ENCODE data around the gene SGTA. TPM values are rescaled to one million over a fixed set of nuclear protein-coding genes. Genes with fewer than 3 reads are reported as not detected.

SGTA gene
- total and polyA plus RNA-seq, 2 of the 13 experiments (the other 11 are each of a cell fraction or from before 2014, with no cell fraction given), result 43.9 to 47.4 TPM

DNA sequence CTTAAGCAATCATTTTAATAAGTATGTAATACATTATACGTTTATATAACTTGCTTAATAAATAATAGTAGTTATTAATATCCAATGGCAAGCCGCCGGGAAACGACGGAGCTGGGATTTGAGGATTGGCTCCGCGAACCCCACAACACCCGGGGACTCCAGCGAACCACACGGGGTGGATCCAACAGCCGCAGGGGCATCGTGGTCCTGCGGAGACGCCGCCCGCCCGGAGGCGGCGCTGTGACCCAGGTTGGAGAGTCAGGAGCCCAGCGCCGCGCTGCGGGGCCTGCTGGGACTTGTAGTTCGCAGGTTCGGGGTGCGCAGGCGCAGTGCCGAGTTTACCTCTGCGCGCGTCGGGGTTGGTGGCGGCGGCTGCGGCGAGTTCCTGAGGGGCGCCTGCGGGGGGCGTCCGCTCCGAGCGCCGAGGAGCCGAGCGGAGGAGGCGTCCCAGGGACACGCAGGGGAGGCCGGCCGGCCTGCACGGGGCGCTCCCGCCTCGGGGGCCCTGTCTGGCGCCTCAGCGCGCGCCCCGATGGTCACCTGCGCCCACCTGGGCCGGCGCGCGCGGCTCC lies 36.6 kb upstream of the SGTA start, which contains the start of gene ZNF554 (continued):
- TF ChIP-seq, protein P1, sequence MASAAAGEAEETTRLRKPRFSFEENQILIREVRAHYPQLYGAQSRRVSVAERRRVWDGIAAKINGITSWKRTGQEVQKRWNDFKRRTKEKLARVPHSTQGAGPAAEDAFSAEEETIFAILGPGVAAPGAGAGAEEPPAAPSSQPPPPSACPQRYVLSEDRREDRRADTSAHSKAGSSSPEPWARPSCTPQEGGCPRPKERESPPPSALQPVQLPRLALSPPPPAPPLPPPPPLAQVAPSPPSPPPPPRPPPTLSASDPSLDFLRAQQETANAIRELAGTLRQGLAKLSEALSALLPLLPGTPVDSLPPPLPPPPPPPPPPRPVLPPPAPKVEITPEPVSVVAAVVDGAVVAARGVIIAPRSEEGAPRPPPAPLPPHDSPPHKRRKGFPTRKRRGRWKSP (CRISPR knock-in tag; IDR thresholded peaks at IDR 0.05), result no peak; the same call in 1 of the 2 replicates
- TF ChIP-seq ARNT2 (CRISPR knock-in tag; IDR thresholded peaks at IDR 0.05; ENCODE audit: low read depth) (peak; percentile 92), ZNF572 (CRISPR knock-in tag; IDR thresholded peaks at IDR 0.05) (no peak), SUZ12 (IDR thresholded peaks at IDR 0.05; ENCODE audit: low read depth, low read length) (peak; percentile 91), HNRNPLL (IDR thresholded peaks at IDR 0.05; ENCODE audit: low read depth, low read length, poor library complexity, severe bottlenecking) (peak; percentile 70), ZNF563 (CRISPR knock-in tag; IDR thresholded peaks at IDR 0.05) (no peak; the same call in 1 of the 2 replicates), DPF2 (CRISPR knock-in tag; IDR thresholded peaks at IDR 0.05; ENCODE audit: borderline replicate concordance, low read depth) (no peak), SKI (IDR thresholded peaks at IDR 0.05; ENCODE audit: partially characterized antibody) (peak; percentile 73), HMG20B (CRISPR knock-in tag; conservative IDR thresholded peaks at IDR 0.05) (no peak), FOXJ3 (CRISPR knock-in tag; IDR thresholded peaks at IDR 0.05; ENCODE audit: borderline replicate concordance) (no peak), ZNF432 (CRISPR knock-in tag; IDR thresholded peaks at IDR 0.05; ENCODE audit: borderline replicate concordance) (no peak), ZSCAN9 (CRISPR knock-in tag; IDR thresholded peaks at IDR 0.05; ENCODE audit: borderline replicate concordance) (peak; percentile 80; the same call in 1 of the 2 replicates), ZFP36L1 (CRISPR knock-in tag; IDR thresholded peaks at IDR 0.05) (no peak; the same call in 1 of the 2 replicates), GPBP1L1 (CRISPR knock-in tag; IDR thresholded peaks at IDR 0.05) (no peak), MLLT10 (CRISPR knock-in tag; IDR thresholded peaks at IDR 0.05) (no peak), POLR2AphosphoS2 (IDR thresholded peaks at IDR 0.05; ENCODE audit: low read depth, low read length) (no peak), ZNF574 (CRISPR knock-in tag; IDR thresholded peaks at IDR 0.05) (peak; percentile 100), PHB2 (IDR thresholded peaks at IDR 0.05; ENCODE audit: partially characterized antibody) (no peak), SOX6 (IDR thresholded peaks at IDR 0.05) (no peak), SOX6 (CRISPR knock-in tag; IDR thresholded peaks at IDR 0.05) (peak; percentile 80)
- TF ChIP-seq, protein P2, sequence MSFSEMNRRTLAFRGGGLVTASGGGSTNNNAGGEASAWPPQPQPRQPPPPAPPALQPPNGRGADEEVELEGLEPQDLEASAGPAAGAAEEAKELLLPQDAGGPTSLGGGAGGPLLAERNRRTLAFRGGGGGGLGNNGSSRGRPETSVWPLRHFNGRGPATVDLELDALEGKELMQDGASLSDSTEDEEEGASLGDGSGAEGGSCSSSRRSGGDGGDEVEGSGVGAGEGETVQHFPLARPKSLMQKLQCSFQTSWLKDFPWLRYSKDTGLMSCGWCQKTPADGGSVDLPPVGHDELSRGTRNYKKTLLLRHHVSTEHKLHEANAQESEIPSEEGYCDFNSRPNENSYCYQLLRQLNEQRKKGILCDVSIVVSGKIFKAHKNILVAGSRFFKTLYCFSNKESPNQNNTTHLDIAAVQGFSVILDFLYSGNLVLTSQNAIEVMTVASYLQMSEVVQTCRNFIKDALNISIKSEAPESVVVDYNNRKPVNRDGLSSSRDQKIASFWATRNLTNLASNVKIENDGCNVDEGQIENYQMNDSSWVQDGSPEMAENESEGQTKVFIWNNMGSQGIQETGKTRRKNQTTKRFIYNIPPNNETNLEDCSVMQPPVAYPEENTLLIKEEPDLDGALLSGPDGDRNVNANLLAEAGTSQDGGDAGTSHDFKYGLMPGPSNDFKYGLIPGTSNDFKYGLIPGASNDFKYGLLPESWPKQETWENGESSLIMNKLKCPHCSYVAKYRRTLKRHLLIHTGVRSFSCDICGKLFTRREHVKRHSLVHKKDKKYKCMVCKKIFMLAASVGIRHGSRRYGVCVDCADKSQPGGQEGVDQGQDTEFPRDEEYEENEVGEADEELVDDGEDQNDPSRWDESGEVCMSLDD (CRISPR knock-in tag; IDR thresholded peaks at IDR 0.05; ENCODE audit: borderline replicate concordance), result peak; percentile 79; the same call in 1 of the 2 replicates
- TF ChIP-seq, protein P3, sequence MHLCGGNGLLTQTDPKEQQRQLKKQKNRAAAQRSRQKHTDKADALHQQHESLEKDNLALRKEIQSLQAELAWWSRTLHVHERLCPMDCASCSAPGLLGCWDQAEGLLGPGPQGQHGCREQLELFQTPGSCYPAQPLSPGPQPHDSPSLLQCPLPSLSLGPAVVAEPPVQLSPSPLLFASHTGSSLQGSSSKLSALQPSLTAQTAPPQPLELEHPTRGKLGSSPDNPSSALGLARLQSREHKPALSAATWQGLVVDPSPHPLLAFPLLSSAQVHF (CRISPR knock-in tag; IDR thresholded peaks at IDR 0.05), result no peak

Data from HepG2 (cell line).